Stimulated activated CD4-positive, alpha-beta T cell treated with anti-CD3 and anti-CD28 coated beads, TNF-alpha, amount 100 ng/mL, for 1 hour (primary cell): Measurements from ENCODE around the gene MAN2C1.
A peak's percentile ranks its signal among the peaks of the same experiment; 100 is the strongest.
"Not testable (repeated sequence)": the region's sequence is repeated elsewhere in the genome, so short reads cannot be mapped to it uniquely, and the experiment has no call there.

Experiments
- DNase-seq, 3 donors: peaks; one replicate each; pipeline ENCODE4 v3.0.0-alpha.2; 2020; ENCODE audit warnings: low read depth in 3 of 3, low spot score in 1 of 3

Gene MAN2C1

DNA sequence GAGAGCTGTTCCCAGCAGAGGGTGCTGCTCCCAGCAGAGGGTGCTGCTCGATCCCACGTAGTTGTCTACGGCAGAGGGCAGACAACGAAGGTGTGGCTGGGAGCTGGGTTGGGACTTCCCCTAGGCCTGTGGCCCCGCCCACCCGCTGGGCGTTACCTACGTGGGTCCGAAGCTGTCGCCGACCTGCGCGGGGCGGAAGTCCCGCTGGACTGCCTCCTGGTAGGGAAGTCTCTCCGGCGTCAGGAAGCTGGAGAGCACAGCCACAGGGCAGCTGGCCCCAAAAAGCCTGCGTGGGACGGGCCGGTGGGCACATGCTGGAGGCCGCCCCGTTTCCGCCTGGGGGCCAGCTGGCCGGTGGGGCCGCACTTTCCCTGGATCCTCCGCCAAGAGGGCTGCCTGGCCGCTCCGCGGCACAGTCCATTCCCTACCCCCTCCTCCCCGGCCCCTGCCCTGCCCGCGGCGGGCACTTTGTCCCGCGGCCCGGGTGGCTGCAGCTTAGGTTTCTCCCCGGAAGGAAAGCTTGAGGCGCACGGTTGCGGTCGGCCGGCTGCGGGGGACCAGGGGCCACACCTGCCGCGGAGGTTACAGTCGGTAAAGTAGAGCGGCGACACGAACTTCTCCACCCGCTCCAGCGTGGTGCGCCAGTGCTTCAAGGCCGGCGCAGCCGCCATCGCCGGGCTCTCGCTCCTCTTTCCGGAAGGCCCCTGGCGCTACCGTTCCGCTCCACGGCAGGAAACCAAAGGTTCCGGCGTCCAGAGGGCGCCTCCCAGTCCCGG lies at the start of gene MAN2C1:
MAN2C1 (minus strand) TSS at position 695 of the 776 bp plus-strand sequence; CDS start at position 671, 24 bp downstream.
- peak; percentile 74 to 91 (median 83) for DNase-seq

DNA sequence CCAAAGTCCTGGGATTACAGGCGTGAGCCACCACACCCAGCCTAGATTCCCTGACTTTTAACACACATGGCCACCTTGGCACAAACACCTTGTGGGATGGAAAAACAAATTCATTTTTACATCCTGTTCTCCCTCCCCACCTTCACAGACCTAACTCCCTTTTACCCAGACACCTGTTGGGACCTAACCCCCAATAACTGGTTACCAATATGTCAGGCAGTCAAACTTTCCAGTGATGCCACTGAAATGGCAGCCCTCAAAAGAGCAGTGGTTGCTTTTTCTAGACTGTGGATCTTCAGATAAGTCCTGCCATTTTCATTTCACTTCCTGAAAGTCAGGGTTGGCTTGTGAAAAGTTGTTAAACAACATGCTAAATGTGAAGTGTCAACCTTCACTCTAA lies 48.2 kb upstream of the MAN2C1 start:
- no peak for DNase-seq

DNA sequence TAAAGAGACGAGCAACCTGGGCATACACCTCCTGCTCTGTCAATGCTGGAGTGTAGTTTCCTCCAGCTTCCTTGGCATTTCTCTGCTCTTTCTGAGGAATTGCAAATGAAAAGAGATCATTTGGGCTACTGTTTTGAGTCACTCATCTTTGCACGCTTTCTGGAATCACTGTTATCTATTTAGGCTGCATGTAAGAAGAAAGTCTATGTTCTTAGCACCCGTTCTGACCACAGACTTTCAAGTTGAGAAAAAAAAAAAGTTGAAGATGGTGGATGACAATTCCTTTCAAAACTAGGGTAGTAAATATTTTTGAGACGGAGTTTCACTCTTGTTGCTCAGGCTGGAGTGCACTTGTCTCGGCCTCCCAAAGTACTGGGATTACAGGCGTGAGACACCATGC lies 41.8 kb upstream of the MAN2C1 start:
- DNase-seq, result no peak

DNA sequence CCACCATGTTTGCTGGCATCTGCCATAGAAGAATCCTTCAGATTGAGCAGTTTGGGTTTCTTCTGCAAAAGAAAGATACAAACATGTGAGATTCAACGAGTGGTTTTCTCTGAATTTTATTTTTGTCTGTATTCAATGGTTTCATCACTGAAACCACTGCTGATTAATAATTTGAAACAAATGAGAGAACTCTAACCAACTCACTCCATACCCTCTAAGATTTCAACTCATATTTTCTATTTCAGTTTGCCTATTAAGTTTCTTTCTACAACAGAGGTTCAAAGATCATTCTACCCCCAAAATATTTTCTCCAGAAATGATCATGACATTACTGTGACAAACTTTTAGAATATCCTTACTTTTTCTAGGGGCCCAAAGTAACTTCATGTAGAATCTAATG lies 38.7 kb upstream of the MAN2C1 start:
- no peak for DNase-seq

DNA sequence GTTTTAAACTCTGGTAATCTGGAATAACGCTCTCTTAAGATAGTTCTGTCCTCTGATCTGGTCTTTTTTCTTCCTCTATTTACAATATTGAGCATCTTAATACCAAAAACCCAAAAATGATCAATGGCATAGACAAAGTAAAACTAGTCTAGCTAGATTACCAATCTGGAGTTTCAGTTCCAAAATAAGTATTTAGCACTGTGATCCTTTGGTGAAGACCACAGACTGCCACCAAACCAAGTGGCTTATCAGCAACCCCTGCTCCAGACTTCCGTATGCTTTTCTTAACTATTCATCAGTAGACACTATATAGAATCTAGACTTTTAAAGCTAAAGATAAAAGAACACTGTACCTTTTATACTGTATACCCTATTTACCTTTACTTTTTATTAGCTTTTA lies 35.5 kb upstream of the MAN2C1 start:
- no peak for DNase-seq

DNA sequence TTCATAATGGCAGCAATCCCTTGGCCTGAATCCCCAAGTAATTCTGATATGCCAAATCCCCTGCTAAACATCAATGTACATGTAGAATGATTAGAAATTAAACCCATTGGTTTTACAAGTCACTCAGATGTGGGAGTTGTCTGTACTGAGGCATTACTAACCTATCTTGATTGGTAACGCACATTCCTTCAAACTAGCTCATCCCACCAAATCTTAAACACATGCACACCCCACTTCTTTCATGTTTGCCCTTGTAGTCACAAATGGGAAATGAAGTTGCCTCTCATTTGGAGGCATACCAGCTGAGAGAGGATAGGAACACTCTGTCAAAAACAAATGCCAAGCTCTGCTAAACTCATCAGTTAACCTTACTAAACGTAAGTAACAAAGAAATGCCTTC lies 29.1 kb upstream of the MAN2C1 start:
- no peak for DNase-seq

DNA sequence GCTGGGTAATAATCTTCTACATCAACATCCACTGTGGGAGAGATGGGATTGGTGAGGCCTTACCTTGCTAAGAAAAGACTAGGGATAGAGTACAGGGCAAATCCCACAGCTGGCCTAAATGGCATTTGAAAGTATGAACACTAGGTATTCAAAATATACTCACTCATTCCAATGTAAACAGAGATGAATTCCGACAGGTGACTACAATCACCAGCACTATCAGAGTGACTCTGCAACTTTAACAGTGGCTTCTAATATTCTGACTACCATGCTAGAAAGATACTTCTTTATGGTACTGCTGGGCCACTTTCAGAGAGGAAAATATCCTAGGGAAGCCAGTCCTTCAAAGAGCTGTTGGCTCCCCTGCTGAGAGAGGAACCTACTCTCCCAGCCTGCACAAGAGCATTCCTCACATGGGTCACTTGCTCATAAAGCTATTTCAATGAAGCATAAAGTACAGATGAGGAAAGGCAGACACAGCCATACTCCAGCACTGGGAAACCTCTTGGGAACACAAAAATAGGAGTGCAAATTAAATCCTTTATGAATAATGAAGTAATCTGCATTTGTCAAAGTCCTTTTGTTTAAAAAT lies 21.5 kb upstream of the MAN2C1 start:
- DNase-seq, result no peak

DNA sequence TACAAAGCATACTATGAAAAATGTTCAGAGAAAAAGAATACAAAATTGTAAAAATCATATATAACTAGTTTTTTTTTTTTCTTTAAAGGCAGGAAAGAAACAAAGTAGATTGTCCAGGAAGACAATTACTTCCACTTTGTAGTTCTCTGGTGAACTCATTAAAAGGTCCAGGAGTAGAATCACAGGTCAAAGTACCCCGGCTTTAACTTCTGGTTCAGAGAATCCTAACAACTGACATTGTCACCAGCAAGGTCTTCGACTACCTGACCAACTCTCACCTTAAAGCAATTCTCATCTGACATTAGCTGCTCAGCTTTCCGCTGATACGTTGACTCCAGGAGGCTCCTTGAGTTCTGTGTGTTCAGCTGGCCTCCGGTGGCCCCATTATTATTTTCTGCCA lies 15.6 kb upstream of the MAN2C1 start:
- DNase-seq, result not testable (repeated sequence)

DNA sequence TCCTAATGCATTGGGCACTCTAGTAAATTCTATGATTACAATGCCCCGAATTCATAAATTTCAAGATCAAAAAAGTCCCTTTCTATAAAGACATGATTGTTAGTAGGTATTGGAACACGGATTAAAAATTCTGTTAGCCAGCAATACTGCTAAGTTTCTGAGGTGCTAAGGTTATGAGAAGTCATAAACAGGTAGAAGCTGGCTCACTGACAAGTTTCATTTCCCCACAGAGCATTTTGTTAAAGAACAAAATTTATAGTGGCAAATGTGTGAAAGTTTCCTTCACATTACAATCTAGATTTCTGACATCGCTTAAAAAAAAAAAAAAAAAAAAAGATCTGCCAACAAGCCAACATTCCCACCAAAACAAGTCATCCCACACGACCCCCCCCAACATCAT lies 12.4 kb upstream of the MAN2C1 start:
- no peak for DNase-seq

DNA sequence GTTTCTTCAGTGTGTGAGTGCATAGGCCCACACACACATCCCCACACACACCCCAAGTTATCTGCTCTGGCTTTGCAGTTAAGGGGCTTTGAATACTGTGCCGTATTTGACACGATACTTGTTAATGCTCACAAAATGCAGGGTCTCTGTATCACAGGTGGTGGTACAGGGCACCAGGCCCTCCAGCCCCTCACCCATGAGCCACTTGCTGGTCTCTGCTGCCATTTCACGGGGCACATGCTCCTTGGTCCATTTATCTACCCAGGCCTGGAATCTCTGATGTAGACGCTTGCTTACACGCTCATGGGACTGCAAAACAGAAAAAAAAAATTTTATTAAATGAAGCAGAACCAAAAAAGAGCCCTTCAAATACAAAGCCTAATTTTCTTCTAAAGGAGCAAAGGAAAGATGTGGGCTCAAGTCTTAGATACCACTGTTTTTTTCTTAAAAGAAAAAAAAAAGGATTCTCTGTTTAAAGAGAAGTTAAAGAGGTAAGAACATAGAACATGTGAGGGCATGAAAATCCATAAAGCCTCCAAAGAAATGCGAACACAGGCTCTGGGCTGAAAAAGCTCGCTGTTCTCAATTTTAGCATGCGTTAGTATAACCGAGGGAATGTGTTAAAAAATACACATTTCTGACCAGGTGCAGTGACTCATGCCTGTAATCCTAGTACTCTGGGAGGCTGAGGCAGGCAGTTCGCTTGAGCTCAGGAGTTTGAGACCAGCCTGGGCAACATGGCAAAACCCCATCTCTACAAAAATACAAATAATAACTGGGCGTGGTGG lies 3.7 kb upstream of the MAN2C1 start:
- DNase-seq, result no peak

DNA sequence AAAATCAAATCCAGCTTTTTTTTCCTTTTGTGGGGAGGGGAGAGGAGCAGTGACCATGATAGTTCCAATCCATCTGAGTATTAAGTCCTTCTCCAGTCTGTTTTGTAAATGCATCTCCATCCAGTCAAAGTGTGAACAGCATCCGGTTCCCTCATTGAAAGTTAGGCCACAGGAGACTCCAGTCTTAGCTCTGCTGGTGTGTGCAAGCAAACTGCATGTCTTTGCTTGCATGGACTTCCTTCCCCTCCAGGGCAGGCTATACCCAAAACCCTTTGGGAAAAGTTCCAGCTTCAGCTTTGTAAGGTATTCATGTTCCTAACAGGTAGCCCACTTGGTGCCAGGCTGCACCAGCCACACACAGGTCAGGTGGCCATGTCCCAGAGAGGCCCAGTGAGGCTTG lies 3.1 kb upstream of the MAN2C1 start:
- DNase-seq, result no peak

DNA sequence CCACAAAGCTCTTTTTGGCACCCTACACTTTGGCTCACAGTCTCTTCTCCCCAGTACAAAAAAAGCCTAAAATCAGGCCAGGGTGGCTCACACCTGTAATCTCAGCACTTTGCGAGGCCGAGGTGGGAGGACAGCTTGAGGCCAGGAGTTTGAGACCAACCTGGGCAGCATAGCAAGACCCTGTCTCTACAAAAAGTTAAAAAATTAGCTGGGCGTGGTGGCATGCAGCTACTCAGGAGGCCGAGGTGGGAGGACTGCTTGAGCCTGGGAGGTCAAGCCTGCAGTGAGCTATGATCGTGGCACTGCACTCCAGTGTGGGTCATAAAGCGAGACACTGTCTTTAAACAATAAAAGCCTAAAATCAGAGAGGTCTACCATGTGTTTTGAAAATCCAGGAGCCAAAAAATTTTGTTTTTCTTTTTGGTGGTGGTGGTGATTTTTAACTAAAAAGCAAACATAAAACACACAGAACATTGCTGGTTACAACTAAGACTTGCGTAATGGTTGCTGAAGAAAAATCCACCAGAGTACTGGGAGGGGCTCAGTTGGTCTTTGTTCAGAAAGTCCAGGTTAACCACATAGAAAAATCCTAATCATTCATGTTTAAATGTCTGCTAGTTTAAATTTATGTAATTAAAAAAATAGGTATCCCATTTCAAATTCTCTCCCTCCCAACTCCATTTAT lies 1.6 kb upstream of the MAN2C1 start:
- DNase-seq, result no peak

DNA sequence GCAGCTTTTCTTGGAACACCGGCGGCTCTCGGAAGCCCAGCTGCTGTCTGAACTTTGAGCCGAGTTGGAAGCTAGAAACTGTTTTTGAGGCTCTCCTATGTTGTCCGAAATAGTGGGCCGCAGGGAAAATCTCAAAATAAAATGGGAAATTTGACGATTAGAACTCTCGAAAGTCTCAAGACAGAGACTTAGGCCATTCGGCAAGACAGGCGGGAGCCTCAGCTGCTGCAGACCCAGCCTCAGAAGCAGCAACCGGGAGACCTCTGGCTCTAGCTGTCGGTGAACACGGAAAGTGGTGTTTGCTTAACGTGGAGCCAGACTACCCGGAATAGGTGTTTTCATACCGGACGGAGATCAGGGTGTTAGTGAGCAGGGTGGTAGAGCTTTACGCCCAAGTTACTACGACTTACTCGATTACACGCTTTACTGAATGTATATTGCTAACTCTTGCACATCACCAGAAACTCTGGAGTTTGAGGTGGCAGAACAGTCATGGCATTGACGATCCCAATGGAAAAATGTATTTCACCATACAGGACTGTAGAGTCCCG lies 357 bp upstream of the MAN2C1 start:
- DNase-seq, result no peak

DNA sequence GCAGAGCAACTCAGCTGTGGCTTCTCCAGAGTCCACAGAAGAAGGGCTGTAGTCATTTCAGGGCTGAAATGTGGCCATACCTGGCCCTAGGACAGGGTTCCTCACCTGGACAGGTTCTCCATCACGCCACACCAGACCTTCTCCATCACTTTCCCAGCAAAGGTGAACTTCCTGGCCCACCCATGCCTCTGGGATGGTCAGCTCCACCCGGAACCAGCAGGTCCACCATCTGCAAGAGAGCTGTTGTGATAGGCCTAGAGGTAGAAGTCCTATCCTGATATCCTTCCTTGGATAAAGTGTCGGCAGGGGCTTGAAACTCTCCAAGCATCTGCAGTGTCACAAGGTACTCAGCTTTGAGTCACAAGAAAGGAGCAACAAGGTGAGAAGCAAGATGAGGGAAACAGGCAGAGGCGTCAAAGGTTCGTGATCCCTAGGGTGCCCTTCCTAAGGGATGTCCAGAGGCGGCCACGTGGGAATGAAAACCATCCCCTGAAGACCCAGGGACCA lies 948 bp downstream of the MAN2C1 start:
- DNase-seq, result no peak

DNA sequence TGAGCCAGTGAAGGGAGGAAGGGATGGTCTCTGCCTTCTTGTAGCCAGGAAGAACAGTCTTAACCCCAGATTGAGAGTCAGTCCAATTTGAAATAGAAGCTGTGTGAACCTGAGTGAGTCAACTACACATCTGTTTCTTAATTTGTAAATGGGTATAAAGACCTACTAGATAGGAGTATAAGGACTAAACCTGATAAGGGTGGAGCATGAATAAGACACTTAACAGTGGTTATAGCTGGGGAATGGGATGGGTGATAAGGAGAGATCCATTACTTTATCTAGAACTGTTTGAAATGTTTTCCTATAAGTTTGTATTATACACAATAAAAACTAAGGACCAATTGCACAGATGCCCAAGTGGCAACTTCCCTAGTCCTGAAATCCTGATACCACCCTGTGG lies 1.4 kb downstream of the MAN2C1 start:
- no peak for DNase-seq

DNA sequence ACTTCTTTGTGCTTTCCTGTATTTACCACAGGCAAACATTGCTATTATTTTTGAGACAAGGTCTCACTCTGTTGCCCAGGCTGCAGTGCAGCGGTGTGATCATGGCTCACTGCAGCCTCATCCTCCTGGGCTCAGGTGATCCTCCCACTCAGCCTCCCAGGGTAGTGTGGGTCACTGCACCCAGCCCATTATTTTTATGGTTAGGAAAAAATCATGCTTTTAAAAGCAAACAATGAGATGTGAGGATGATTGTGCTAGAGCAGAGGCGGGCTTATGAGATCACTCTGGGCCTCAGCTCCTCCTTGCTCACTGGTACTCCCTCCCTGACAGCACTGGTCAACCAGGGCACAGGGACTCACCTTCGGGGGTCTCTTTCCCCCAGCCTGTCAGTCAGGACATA lies 2.2 kb downstream of the MAN2C1 start:
- DNase-seq, result no peak

DNA sequence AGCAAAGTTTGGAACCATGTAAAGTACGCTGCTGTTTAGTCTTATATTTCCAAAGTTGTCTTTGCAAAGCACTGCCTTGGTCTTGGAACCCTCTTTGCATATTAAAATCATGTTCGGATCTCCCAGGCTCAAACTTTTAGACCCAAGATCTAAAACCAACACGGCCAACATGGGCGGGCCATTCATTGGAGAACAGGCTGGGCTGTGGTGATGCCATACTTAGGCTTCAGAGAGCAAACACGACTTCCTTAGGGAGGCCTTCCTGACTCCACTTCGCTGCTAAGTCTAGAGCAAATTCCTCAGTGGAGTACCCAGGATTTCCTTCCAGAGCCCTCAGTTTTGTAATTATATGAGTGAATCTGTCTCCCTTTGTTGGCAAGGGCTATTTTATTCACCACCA lies 3.5 kb downstream of the MAN2C1 start:
- no peak for DNase-seq

DNA sequence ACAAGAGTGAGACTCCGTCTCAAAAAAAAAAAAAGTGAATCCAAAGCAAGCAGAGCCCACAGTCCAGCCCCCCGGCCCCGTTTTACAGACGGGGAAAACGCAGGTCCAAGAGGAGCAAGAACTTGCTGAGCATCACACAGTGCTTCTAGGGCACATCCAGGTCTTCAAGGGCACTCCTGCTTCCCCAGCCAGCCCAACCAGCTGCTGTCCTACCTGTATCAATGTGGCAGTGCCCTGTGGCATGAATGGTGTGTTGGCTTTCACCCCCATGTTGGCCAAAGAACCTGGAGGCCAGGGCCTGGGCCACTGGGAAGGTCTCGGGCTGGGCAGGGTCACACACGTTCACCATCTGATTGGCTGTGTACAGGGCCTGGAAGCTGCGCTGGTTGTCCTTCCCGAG lies 4.6 kb downstream of the MAN2C1 start:
- no peak for DNase-seq

DNA sequence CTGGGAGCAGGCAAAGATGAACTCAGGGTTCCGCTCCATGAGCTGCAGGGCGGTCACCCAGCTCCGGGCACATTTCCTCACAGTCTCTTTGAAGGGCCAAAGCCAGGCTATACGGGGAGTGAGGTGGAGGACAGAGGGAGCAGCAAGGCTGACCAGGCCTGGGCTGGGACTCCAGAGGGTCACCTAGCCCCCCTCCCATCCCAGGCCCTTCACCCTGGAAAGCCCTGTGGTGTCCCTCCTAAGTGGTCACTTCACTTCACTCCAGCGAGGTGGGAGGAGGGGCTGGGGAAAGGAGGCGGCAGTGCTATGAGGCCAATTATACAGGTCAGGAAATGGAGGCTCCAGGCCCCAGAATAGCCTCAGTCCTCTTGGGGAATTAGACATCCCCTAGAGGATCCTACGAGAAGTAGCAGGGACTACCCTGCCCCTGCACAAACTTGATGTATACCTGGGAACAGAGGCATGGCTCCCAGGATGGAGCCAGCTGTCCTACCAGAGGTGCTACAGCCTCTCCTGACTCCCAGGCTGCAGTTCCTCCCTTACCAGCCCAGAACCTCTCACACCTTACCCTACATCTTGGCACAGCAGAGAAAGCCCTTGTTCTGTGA lies 5.7 kb downstream of the MAN2C1 start:
- no peak for DNase-seq

DNA sequence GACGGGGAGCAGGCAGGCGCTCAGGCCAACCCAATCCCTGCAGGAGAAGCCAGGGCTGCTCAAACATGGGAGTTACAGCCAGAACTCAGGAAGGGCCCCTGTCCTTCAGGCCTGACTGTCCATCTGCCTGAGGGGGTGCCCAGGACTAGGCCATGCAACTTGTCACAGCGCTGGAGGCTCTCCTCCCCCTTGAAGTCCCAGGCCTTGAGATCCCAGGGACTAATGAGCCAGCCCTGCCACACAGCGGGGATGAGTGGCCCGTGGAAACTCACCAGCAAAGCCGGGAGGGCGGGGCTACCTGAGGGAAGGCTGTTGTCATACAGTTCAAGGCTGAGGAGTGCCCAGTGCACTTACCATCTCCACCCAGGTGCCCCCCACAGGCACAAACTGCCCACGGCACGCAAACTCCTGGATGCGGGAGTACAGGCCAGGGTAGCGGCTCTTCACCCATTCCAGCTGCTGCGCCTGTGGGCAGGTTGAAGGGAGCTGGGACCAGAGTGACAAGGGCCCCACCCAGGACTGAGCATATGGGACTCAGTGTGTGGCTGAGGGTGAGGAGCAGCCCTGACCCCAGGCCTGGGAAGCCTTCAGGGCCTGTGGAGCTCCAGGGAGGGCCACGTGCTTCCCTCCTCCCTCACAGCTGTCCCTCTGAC lies 6.3 kb downstream of the MAN2C1 start:
- DNase-seq, result no peak
